T-cell (primary cell): ENCODE measurements around the gene FADD. TPM values are rescaled to one million over a fixed set of nuclear protein-coding genes. Genes with fewer than 3 reads are reported as not detected.

Experiments used
- ATAC-seq, 4 experiments: fragments of 200-7000 bp in 3 of 4; fragments of 150-1000 bp in 1 of 4; cut with Tn5 transposase; replicated peaks in 1 of 4; 1 replicate in 3 of 4; 2 replicates in 1 of 4; pipeline ENCODE4 v1.10.0; 2021; ENCODE audit warnings: moderate library complexity in 3 of 4, mild to moderate bottlenecking in 2 of 4, moderate number of reproducible peaks in 1 of 4
- CTCF ChIA-PET, 2 donors: fragments of 300-600 bp; sonication (Branson Sonifier 250); formaldehyde crosslinking; loops; one replicate each; lab custom pipeline; 2022; ENCODE audit warnings: antibody characterized with exemption in 2 of 2; lab: Charles Lee
- POLR2A ChIA-PET, 2 donors: fragments of 300-600 bp; sonication (Branson Sonifier 250); formaldehyde crosslinking; loops; one replicate each; lab custom pipeline; 2022; ENCODE audit warnings: antibody characterized with exemption in 2 of 2; lab: Charles Lee
- DNase-seq, 35 experiments: peaks; one replicate each; pipeline versions ENCODE4 v3.0.0 to v3.0.0-alpha.2; 2013 to 2023
- H3K27ac ChIP-seq: one replicate; pipeline ENCODE4 v1.5.1; 2013; ENCODE audit warnings: low read length
- H3K27me3 ChIP-seq, 2 experiments: replicated peaks in 1 of 2; 1 replicate in 1 of 2; 2 replicates in 1 of 2; pipeline versions ENCODE4 v1.6.1 to v1.7.0; 2013; ENCODE audit warnings: low read length in 1 of 2, mixed read lengths in 1 of 2; ENCODE audit not compliant: control insufficient read depth in 2 of 2, insufficient read depth in 2 of 2; ENCODE audit errors: extremely low read depth in 1 of 2
- H3K36me3 ChIP-seq, 2 donors: 1 replicate in 1 of 2; 2 replicates in 1 of 2; pipeline versions ENCODE4 v1.6.1 to v1.7.0; 2013; ENCODE audit warnings: low read length in 1 of 2; ENCODE audit not compliant: control insufficient read depth in 2 of 2, insufficient read depth in 1 of 2; ENCODE audit errors: extremely low read depth in 1 of 2
- H3K4me1 ChIP-seq, 2 experiments: 1 replicate in 1 of 2; 2 replicates in 1 of 2; pipeline versions ENCODE4 v1.6.1 to v1.7.0; 2013; ENCODE audit warnings: low read length in 2 of 2, mixed read lengths in 1 of 2; ENCODE audit not compliant: insufficient read depth in 2 of 2, control insufficient read depth in 1 of 2; ENCODE audit errors: extremely low read depth in 1 of 2
- H3K4me3 ChIP-seq, 2 donors: 1 replicate in 1 of 2; 2 replicates in 1 of 2; pipeline versions ENCODE4 v1.5.1 to v1.7.0; 2013; ENCODE audit warnings: mild to moderate bottlenecking in 2 of 2, low read length in 1 of 2, moderate library complexity in 1 of 2; ENCODE audit not compliant: control insufficient read depth in 1 of 2; ENCODE audit errors: extremely low read depth in 1 of 2
- H3K9me3 ChIP-seq: 2 replicates; pipeline ENCODE4 v1.7.0; 2013
- H3K27ac Mint-ChIP-seq, 2 donors: one replicate each; pipeline ENCODE4 v1.8.0; 2020 to 2021; ENCODE audit warnings: mild to moderate bottlenecking in 2 of 2, mixed read lengths in 2 of 2
- H3K27me3 Mint-ChIP-seq, 2 donors: one replicate each; pipeline ENCODE4 v1.8.0; 2021 to 2022; ENCODE audit warnings: mixed read lengths in 2 of 2
- H3K36me3 Mint-ChIP-seq: one replicate; pipeline ENCODE4 v1.8.0; 2021; ENCODE audit warnings: mixed read lengths
- H3K4me1 Mint-ChIP-seq, 3 donors: one replicate each; pipeline ENCODE4 v1.8.0; 2020 to 2022; ENCODE audit warnings: mixed read lengths in 3 of 3, mild to moderate bottlenecking in 1 of 3
- H3K4me3 Mint-ChIP-seq, 3 donors: one replicate each; pipeline ENCODE4 v1.8.0; 2020 to 2022; ENCODE audit warnings: mild to moderate bottlenecking in 3 of 3, mixed read lengths in 3 of 3, moderate library complexity in 3 of 3
- H3K9me3 Mint-ChIP-seq, 3 donors: one replicate each; pipeline ENCODE4 v1.8.0; 2020 to 2022; ENCODE audit warnings: mixed read lengths in 3 of 3
- WGBS: methylation state at CpG from one replicate; pipeline ENCODE4 v1.1.5; 2013; ENCODE audit warnings: missing lambda C conversion rate; ENCODE audit not compliant: insufficient coverage; 5-methylcytosine and 5-hydroxymethylcytosine counted together
- total RNA-seq, 35 experiments: library from RNA in 6 of 35; stranded (reverse) in 6 of 35; fragments of 120-200 nt in 1 of 35; gene quantifications; one replicate each; pipeline versions ENCODE4 v1.2.1 to v1.2.4 and lab custom pipeline; 2013 to 2026

FADD gene
- total RNA-seq, 5 donors from 2014 or later (not counting 1 experiment from before 2014, with no cell fraction given), result 8.4 to 53.9 (median 50.8) TPM

DNA sequence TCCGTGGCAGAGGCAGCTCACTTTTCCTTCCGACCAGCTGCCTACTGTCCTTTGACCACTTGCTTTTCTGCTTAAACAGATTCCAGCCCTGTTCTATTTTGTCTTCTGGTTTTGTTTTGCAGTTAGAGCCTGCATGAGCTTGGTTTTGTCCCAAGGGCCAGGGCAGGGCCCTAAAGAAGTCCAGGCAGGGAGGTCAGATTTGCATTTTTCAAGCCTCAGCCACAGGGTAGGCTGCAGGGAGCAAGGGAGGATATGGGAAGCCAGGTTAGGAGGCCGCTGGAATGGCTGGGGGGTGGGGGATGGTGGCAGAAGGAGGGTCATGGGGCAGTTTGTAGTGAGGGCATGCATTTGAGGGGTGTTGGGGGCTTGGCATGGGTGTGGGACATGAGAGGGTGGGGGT, 23.1 kb downstream of the FADD start:
- DNase-seq (no peak), ATAC-seq (no peak)
- no peaks in the 10 kb centered on the region for H3K4me1 ChIP-seq
- H3K4me3 ChIP-seq, result no peak overlapping the region
- Mint-ChIP-seq H3K27ac (no peak overlapping the region), H3K27me3 (peaks cover 0 to 11% of the 10 kb centered on the region in 2 donors), H3K36me3 (no peaks in the 10 kb centered on the region), H3K4me1 (no peaks in the 10 kb centered on the region), H3K4me3 (no peak overlapping the region), H3K9me3 (no peaks in the 10 kb centered on the region)
- peaks cover 0 to 7% of the 10 kb centered on the region in 2 experiments for H3K27me3 ChIP-seq
- H3K27ac ChIP-seq, result no peak overlapping the region
- 82% methylated on average over 3 of the region's 3 CpGs for WGBS
- no peaks in the 10 kb centered on the region for H3K36me3 ChIP-seq
- ChIA-PET POLR2A (no interaction called here), CTCF (no interaction called here)
- H3K9me3 ChIP-seq, result no peaks in the 10 kb centered on the region

DNA sequence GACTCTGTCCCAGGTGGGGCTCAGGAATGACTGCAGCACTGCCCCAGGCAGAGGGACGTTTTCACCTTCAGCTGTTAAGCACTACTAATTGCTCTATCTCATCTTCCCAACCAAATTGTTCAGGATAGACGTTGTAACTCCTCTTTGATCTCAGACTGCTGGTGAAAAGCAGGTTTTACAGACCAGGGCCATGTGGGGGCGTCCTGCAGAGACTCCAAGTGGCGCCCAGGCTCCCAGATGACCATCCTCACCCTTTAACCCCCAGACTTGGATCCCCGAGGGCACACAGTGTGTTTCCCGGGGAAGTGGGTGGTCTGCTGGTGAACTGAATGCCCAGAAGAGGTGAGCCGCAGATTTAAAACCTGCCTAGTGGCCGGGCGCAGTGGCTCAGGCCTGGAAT, 23.9 kb downstream of the FADD start:
- Mint-ChIP-seq H3K4me1 (no peaks in the 10 kb centered on the region), H3K27me3 (peaks cover 0 to 7% of the 10 kb centered on the region in 2 donors), H3K36me3 (no peaks in the 10 kb centered on the region), H3K27ac (no peak overlapping the region), H3K9me3 (no peaks in the 10 kb centered on the region), H3K4me3 (no peak overlapping the region)
- no peak for DNase-seq
- H3K36me3 ChIP-seq, result no peaks in the 10 kb centered on the region
- H3K9me3 ChIP-seq, result no peaks in the 10 kb centered on the region
- WGBS, result 35% methylated on average over 2 of the region's 9 CpGs
- CTCF ChIA-PET, result no interaction called here
- H3K27ac ChIP-seq, result no peak overlapping the region
- H3K27me3 ChIP-seq, result peaks cover 0 to 10% of the 10 kb centered on the region in 2 experiments
- ATAC-seq, result no peak
- no peaks in the 10 kb centered on the region for H3K4me1 ChIP-seq
- H3K4me3 ChIP-seq, result no peak overlapping the region
- POLR2A ChIA-PET, result no interaction called here

- H3K9me3 ChIP-seq, result no peaks in the 10 kb centered on the region
- Mint-ChIP-seq H3K27me3 (peaks cover 0 to 6% of the 10 kb centered on the region in 2 donors), H3K27ac (no peak overlapping the region), H3K4me3 (no peak overlapping the region), H3K4me1 (no peaks in the 10 kb centered on the region), H3K9me3 (no peaks in the 10 kb centered on the region), H3K36me3 (no peaks in the 10 kb centered on the region)
- 76% methylated on average over 6 of the region's 10 CpGs for WGBS
- POLR2A ChIA-PET, result no interaction called here
- no peak for DNase-seq
- no peaks in the 10 kb centered on the region for H3K4me1 ChIP-seq
- no peak for ATAC-seq
- peaks cover 0 to 10% of the 10 kb centered on the region in 2 experiments for H3K27me3 ChIP-seq
- no peak overlapping the region for H3K4me3 ChIP-seq
- H3K36me3 ChIP-seq, result no peaks in the 10 kb centered on the region
- CTCF ChIA-PET, result interaction anchor here in 1 of 2 donors (0.6 kb wide), 1 partner anchor 1038 kb away, joined by 3 read pairs; no protein-coding TSS in a partner anchor
- H3K27ac ChIP-seq, result no peak overlapping the region
Measured at GRCh38 chr11:70229737-70230136, 26.6 kb downstream of the FADD start.

DNA sequence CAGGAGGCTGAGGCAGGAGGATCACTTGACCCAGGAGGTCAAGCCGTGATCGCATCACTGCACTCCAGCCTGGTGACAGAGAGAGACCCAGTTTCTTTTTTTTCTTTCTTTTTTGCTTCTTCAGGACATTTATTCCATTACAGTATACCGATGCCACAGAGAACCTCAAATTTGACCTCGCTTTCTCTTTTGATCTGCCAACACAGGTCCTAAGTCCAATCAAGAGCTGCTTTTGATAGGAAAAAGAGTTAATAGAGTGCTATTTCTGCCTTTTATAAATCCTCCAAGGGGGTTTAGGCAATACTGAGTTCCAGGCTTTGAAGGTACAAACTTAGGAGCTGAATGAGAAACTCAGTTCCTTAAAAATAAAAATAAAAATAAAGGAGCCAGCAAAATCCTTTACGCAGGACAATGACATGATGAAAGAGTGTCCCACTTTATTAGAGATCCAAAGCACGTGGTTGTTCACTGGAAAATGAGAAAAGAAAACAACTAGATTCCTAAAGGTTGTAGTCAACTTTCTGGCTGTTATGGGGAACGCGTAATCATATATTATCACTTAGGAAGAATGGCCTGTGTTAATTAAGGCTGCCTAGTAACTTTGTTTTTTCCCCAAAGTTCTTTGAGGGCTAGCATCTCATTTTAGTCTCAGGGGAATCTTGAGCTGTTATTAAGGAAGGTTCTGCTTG, 27.2 kb downstream of the FADD start:
- Histone ChIP-seq H3K4me3 (no peak overlapping the region), H3K36me3 (no peaks in the 10 kb centered on the region), H3K9me3 (no peaks in the 10 kb centered on the region), H3K27ac (no peak overlapping the region), H3K27me3 (peaks cover 0 to 10% of the 10 kb centered on the region in 2 experiments), H3K4me1 (no peaks in the 10 kb centered on the region)
- peaks cover 0 to 4% of the 10 kb centered on the region in 2 donors for H3K27me3 Mint-ChIP-seq
- CTCF ChIA-PET, result no interaction called here
- no peak for DNase-seq
- H3K4me3 Mint-ChIP-seq, result no peak overlapping the region
- no peaks in the 10 kb centered on the region for H3K4me1 Mint-ChIP-seq
- no peaks in the 10 kb centered on the region for H3K36me3 Mint-ChIP-seq
- ATAC-seq, result no peak
- H3K27ac Mint-ChIP-seq, result no peak overlapping the region
- 93% methylated on average over 4 of the region's 8 CpGs for WGBS
- POLR2A ChIA-PET, result no interaction called here
- H3K9me3 Mint-ChIP-seq, result no peaks in the 10 kb centered on the region

DNA sequence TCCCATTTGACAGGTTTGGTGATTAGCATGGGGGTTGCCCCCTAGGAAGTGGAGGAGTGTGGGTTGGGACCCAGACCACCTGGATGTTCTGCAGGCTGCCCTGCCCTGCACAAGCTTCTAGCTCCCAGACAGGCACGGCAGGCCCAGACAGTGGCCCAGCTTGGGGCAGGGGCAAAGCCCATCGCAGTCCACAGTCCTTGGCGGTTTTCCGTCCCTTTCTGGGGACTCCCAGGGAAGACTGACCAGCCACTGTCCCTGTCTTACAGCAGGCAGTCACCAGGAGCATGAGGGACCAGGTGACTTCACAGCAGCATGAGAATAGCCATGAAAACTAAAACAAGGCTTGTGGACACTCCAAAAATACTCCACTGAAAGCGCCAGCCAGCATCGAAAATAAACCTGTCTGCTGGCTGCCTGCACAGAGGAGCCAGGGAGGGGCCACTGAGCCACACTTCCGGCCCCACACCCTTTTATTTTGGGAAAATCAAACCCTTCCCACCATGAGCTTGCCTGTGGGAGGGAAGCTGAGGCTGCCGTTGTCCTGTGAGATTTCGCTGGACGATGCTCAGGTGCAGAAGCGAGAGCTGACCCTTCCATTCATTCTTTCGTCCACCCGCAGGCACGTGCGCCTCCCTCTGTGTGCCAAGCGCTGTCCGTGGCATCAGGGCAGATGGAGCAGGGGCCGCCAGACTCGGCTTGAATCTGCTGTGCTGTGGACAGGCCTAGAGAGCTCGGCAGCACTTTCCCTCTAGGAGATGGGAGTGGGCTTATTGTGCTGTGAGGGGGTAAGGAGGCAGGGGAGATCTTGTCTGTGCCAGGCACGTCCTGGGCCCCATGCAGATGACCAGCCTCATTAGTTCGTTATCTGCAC, 28.0 kb downstream of the FADD start:
- DNase-seq (no peak), ATAC-seq (no peak)
- no peaks in the 10 kb centered on the region for H3K4me1 ChIP-seq
- POLR2A ChIA-PET, result no interaction called here
- no peaks in the 10 kb centered on the region for H3K36me3 ChIP-seq
- Mint-ChIP-seq H3K27ac (no peak overlapping the region), H3K36me3 (no peaks in the 10 kb centered on the region), H3K9me3 (no peaks in the 10 kb centered on the region), H3K4me1 (no peaks in the 10 kb centered on the region), H3K27me3 (peaks cover 0 to 4% of the 10 kb centered on the region in 2 donors), H3K4me3 (no peak overlapping the region)
- H3K27ac ChIP-seq, result no peak overlapping the region
- WGBS, result 80% methylated on average over 18 of the region's 22 CpGs
- CTCF ChIA-PET, result no interaction called here
- H3K9me3 ChIP-seq, result no peaks in the 10 kb centered on the region
- H3K27me3 ChIP-seq, result peaks cover 0 to 10% of the 10 kb centered on the region in 2 experiments
- no peak overlapping the region for H3K4me3 ChIP-seq

DNA sequence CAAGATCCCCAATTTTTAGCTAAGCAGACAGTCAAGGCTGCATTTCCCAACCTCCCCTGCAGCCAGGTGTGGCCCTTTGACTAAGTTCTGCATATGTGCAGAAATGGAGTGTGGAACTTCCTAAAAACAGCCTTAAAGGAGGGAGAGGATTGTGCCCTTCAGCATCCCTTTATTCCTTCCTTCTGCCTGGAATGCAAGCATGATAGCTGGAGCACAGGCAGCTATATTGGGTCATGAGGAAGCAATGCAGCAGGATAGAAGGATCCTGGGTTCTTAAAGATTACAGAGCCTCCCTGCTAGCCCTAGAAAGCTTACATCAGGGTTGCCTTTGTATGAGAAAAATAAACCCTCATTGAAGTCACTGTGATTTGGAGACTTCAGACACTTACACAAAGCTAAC, 29.9 kb downstream of the FADD start:
- no peaks in the 10 kb centered on the region for H3K36me3 Mint-ChIP-seq
- CTCF ChIA-PET, result no interaction called here
- H3K4me3 ChIP-seq, result no peak overlapping the region
- POLR2A ChIA-PET, result interaction anchor here in 1 of 2 donors (0.6 kb wide), 1 partner anchor 35 kb away, joined by 4 read pairs; no protein-coding TSS in a partner anchor
- H3K9me3 Mint-ChIP-seq, result no peaks in the 10 kb centered on the region
- no peaks in the 10 kb centered on the region for H3K9me3 ChIP-seq
- H3K4me1 Mint-ChIP-seq, result no peaks in the 10 kb centered on the region
- H3K27ac ChIP-seq, result no peak overlapping the region
- H3K4me3 Mint-ChIP-seq, result no peak overlapping the region
- no peak for DNase-seq
- H3K36me3 ChIP-seq, result no peaks in the 10 kb centered on the region
- H3K27me3 Mint-ChIP-seq, result peaks cover 3 to 6% of the 10 kb centered on the region in 2 donors
- H3K4me1 ChIP-seq, result no peaks in the 10 kb centered on the region
- ATAC-seq, result no peak
- H3K27me3 ChIP-seq, result peaks cover 0 to 5% of the 10 kb centered on the region in 2 experiments
- no peak overlapping the region for H3K27ac Mint-ChIP-seq
